T-helper 22 cell (primary cell): Measurements from ENCODE around the gene SFRP2.

Experiments used
- DNase-seq: peaks from one replicate; pipeline ENCODE4 v3.0.0-alpha.2; 2020; ENCODE audit warnings: low read depth

Gene SFRP2

GRCh38 chr4:153771046-153771445 is 17.8 kb downstream of the SFRP2 start:
- DNase-seq, result no peak

- DNase-seq, result no peak
These were observed 22.1 kb downstream of the SFRP2 start for GRCh38 chr4:153766758-153767157.

- DNase-seq, result no peak
These were observed 23.0 kb downstream of the SFRP2 start for GRCh38 chr4:153765894-153766293.

- DNase-seq, result no peak
These were observed 24.1 kb downstream of the SFRP2 start for GRCh38 chr4:153764601-153765368.

- no peak for DNase-seq
These were observed 25.5 kb downstream of the SFRP2 start for GRCh38 chr4:153763404-153763803.

- DNase-seq, result no peak
These were observed 29.2 kb downstream of the SFRP2 start, which contains the start of gene RNF175 for GRCh38 chr4:153759407-153760316. Gene RNF175 (minus strand): TSS chr4:153760024. CDS start chr4:153759862, 162 bp downstream.

- DNase-seq, result no peak
These were observed 30.0 kb downstream of the SFRP2 start for GRCh38 chr4:153758688-153759406.

- DNase-seq, result no peak
These were observed 30.7 kb downstream of the SFRP2 start for GRCh38 chr4:153758136-153758535.

GRCh38 chr4:153757407-153757806 is 31.5 kb downstream of the SFRP2 start:
- no peak for DNase-seq

GRCh38 chr4:153755186-153755585 is 33.7 kb downstream of the SFRP2 start:
- DNase-seq, result no peak

GRCh38 chr4:153750197-153750817 is 38.6 kb downstream of the SFRP2 start:
- peak; percentile 14 for DNase-seq

- no peak for DNase-seq
These were observed 40.5 kb downstream of the SFRP2 start for GRCh38 chr4:153748378-153748777.

GRCh38 chr4:153747406-153747955 is 41.4 kb downstream of the SFRP2 start:
- no peak for DNase-seq

- DNase-seq, result no peak
These were observed 43.2 kb downstream of the SFRP2 start for GRCh38 chr4:153745651-153746050.

- DNase-seq, result no peak
These were observed 47.3 kb downstream of the SFRP2 start for GRCh38 chr4:153741541-153741940.

- DNase-seq, result no peak
These were observed 52.9 kb downstream of the SFRP2 start for GRCh38 chr4:153735906-153736461.

- no peak for DNase-seq
These were observed 55.0 kb downstream of the SFRP2 start for GRCh38 chr4:153733751-153734448.

GRCh38 chr4:153731239-153731638 is 57.6 kb downstream of the SFRP2 start:
- no peak for DNase-seq
